ENCODE results near the gene RECK. TPM values are rescaled to one million over a fixed set of nuclear protein-coding genes. Genes with fewer than 3 reads are reported as not detected.
A peak's percentile ranks its signal among the peaks of the same experiment; 100 is the strongest.

The RECK gene
- total RNA-seq, 1 experiment from 2014 or later = 36.1 TPM

GRCh38 chr9:36136894-36137391 lies 100.2 kb downstream of the RECK start:
- H3K36me3 ChIP-seq = no peaks in the 10 kb centered on the region
- peaks cover under 1% of the 10 kb centered on the region; the same call in 1 of the 2 replicates for H3K9me3 ChIP-seq
- no peak for DNase-seq
- peak overlapping the region; percentile 56 for H3K4me3 ChIP-seq
- peaks cover 13% of the 10 kb centered on the region; the same call in 1 of the 2 replicates for H3K27me3 ChIP-seq

- no peaks in the 10 kb centered on the region for H3K9me3 ChIP-seq
- no peaks in the 10 kb centered on the region for H3K36me3 ChIP-seq
- peak overlapping the region; percentile 56 for H3K4me3 ChIP-seq
- DNase-seq = no peak
- peaks cover 13% of the 10 kb centered on the region; the same call in 1 of the 2 replicates for H3K27me3 ChIP-seq
These were observed 100.8 kb downstream of the RECK start for GRCh38 chr9:36137392-36138004.

GRCh38 chr9:36138496-36138895 lies 101.8 kb downstream of the RECK start:
- H3K9me3 ChIP-seq = no peaks in the 10 kb centered on the region
- peaks cover 13% of the 10 kb centered on the region; the same call in 1 of the 2 replicates for H3K27me3 ChIP-seq
- no peak for DNase-seq
- no peaks in the 10 kb centered on the region for H3K36me3 ChIP-seq
- no peak overlapping the region for H3K4me3 ChIP-seq

- no peaks in the 10 kb centered on the region for H3K36me3 ChIP-seq
- H3K27me3 ChIP-seq = peaks cover 13% of the 10 kb centered on the region; the same call in 1 of the 2 replicates
- peak; percentile 0 for DNase-seq
- H3K4me3 ChIP-seq = no peak overlapping the region
- H3K9me3 ChIP-seq = no peaks in the 10 kb centered on the region
These were observed 102.2 kb downstream of the RECK start for GRCh38 chr9:36138901-36139300.

GRCh38 chr9:36140086-36141084 lies 103.7 kb downstream of the RECK start:
- Histone ChIP-seq H3K36me3 (no peaks in the 10 kb centered on the region), H3K9me3 (peaks cover 3% of the 10 kb centered on the region), H3K4me3 (no peak overlapping the region), H3K27me3 (peaks cover 13% of the 10 kb centered on the region; the same call in 1 of the 2 replicates)
- no peak for DNase-seq

- Histone ChIP-seq H3K9me3 (peaks cover 12% of the 10 kb centered on the region), H3K36me3 (no peaks in the 10 kb centered on the region), H3K27me3 (peaks cover 11% of the 10 kb centered on the region; the same call in 1 of the 2 replicates), H3K4me3 (no peak overlapping the region)
- DNase-seq = peak; percentile 71
These were observed 104.6 kb downstream of the RECK start for GRCh38 chr9:36141288-36141687.

GRCh38 chr9:36141761-36142160 lies 105.0 kb downstream of the RECK start:
- no peak overlapping the region for H3K4me3 ChIP-seq
- no peak for DNase-seq
- peaks cover 16% of the 10 kb centered on the region for H3K9me3 ChIP-seq
- no peaks in the 10 kb centered on the region for H3K36me3 ChIP-seq
- H3K27me3 ChIP-seq = peaks cover 11% of the 10 kb centered on the region; the same call in 1 of the 2 replicates

GRCh38 chr9:36142510-36143244 lies 106.0 kb downstream of the RECK start:
- 0 out of 2 replicates have a peak, but pooled peaks cover 2% of the 10 kb centered on the region for H3K27me3 ChIP-seq
- H3K9me3 ChIP-seq = peaks cover 16% of the 10 kb centered on the region
- H3K4me3 ChIP-seq = no peak overlapping the region
- DNase-seq = no peak
- no peaks in the 10 kb centered on the region; the same call in 1 of the 2 replicates for H3K36me3 ChIP-seq

GRCh38 chr9:36143245-36143641 lies 106.5 kb downstream of the RECK start:
- no peak overlapping the region for H3K4me3 ChIP-seq
- no peak for DNase-seq

GRCh38 chr9:36144309-36145232 lies 107.9 kb downstream of the RECK start:
- no peaks in the 10 kb centered on the region; the same call in 1 of the 2 replicates for H3K36me3 ChIP-seq
- no peak for DNase-seq
- no peaks in the 10 kb centered on the region for H3K27me3 ChIP-seq
- peaks cover 16% of the 10 kb centered on the region for H3K9me3 ChIP-seq
- H3K4me3 ChIP-seq = no peak overlapping the region

More at GRCh38 chr9:36143245-36143641, 106.5 kb downstream of the RECK start:
- Histone ChIP-seq H3K9me3 (peaks cover 16% of the 10 kb centered on the region), H3K36me3 (no peaks in the 10 kb centered on the region; the same call in 1 of the 2 replicates), H3K27me3 (no peaks in the 10 kb centered on the region)

GRCh38 chr9:36145970-36146369 lies 109.3 kb downstream of the RECK start:
- no peak for DNase-seq

GRCh38 chr9:36146651-36147050 lies 109.9 kb downstream of the RECK start:
- H3K27me3 ChIP-seq = no peaks in the 10 kb centered on the region
- H3K4me3 ChIP-seq = no peak overlapping the region
- no peak for DNase-seq
- no peaks in the 10 kb centered on the region; the same call in 1 of the 2 replicates for H3K36me3 ChIP-seq
- peaks cover 16% of the 10 kb centered on the region for H3K9me3 ChIP-seq

More at GRCh38 chr9:36145970-36146369, 109.3 kb downstream of the RECK start:
- no peaks in the 10 kb centered on the region for H3K27me3 ChIP-seq
- no peak overlapping the region for H3K4me3 ChIP-seq
- no peaks in the 10 kb centered on the region; the same call in 1 of the 2 replicates for H3K36me3 ChIP-seq
- peaks cover 16% of the 10 kb centered on the region for H3K9me3 ChIP-seq

- Histone ChIP-seq H3K27me3 (no peaks in the 10 kb centered on the region), H3K4me3 (no peak overlapping the region), H3K9me3 (peaks cover 16% of the 10 kb centered on the region), H3K36me3 (no peaks in the 10 kb centered on the region; the same call in 1 of the 2 replicates)
- DNase-seq = no peak
These were observed 110.9 kb downstream of the RECK start for GRCh38 chr9:36147441-36148175.

GRCh38 chr9:36148311-36149051 lies 111.8 kb downstream of the RECK start:
- Histone ChIP-seq H3K4me3 (no peak overlapping the region), H3K9me3 (peaks cover 16% of the 10 kb centered on the region), H3K36me3 (no peaks in the 10 kb centered on the region; the same call in 1 of the 2 replicates), H3K27me3 (no peaks in the 10 kb centered on the region)
- peak; percentile 100 for DNase-seq
